Uterus (tissue), 2 donors: ENCODE results near the gene MFSD6L.

ENCODE experiments used
- POLR2A ChIP-seq, 2 donors: fragments of 450-650 bp; IDR thresholded peaks; one replicate each; pipeline ENCODE4 v1.6.1; 2016; ENCODE audit warnings: antibody characterized with exemption in 2 of 2, mild to moderate bottlenecking in 1 of 2, moderate library complexity in 1 of 2
- TF ChIP-seq, protein P1 (sequence below), 4 experiments: fragments of 200-600 bp in 2 of 4; fragments of 450-650 bp in 2 of 4; sonication (generic) in 2 of 4; IDR thresholded peaks; one replicate each; pipeline ENCODE4 v1.5.1; 2016 to 2019; ENCODE audit warnings: antibody characterized with exemption in 4 of 4, mild to moderate bottlenecking in 2 of 4, moderate library complexity in 1 of 4

DNA sequence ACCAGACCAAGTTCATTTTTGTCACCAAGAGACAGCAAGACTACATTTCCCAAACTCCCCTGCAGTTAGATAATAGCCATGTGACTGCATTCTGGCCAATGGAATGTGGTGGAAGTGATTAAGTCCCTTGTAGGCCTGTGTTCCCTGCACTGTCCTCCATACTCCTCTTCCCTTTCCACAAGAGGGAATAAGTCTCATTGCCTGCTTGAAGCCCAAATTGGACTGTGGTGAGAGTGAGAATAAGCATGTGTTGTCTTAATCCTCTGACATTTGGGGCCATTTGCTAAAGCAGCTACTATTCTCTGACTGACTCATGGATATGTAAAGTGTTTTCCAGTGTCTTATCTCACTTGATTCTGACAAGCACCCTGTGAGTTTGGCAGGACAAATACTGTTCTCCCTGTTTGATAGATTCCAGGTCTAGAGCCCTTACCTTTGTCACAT lies 47.6 kb upstream of the MFSD6L start:
- TF ChIP-seq, protein P1, sequence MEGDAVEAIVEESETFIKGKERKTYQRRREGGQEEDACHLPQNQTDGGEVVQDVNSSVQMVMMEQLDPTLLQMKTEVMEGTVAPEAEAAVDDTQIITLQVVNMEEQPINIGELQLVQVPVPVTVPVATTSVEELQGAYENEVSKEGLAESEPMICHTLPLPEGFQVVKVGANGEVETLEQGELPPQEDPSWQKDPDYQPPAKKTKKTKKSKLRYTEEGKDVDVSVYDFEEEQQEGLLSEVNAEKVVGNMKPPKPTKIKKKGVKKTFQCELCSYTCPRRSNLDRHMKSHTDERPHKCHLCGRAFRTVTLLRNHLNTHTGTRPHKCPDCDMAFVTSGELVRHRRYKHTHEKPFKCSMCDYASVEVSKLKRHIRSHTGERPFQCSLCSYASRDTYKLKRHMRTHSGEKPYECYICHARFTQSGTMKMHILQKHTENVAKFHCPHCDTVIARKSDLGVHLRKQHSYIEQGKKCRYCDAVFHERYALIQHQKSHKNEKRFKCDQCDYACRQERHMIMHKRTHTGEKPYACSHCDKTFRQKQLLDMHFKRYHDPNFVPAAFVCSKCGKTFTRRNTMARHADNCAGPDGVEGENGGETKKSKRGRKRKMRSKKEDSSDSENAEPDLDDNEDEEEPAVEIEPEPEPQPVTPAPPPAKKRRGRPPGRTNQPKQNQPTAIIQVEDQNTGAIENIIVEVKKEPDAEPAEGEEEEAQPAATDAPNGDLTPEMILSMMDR (IDR thresholded peaks at IDR 0.05), result no peak
- no peak for TF ChIP-seq POLR2A (IDR thresholded peaks at IDR 0.05)
